GM18870 (cell line): ENCODE measurements around the gene SCGB3A1.

Experiments
- ATAC-seq: cut with Tn5 transposase; IDR thresholded peaks from one replicate; pipeline ENCODE4 v1.9.1; 2021; ENCODE audit warnings: moderate library complexity; ENCODE audit not compliant: unreplicated experiment

The SCGB3A1 gene

DNA sequence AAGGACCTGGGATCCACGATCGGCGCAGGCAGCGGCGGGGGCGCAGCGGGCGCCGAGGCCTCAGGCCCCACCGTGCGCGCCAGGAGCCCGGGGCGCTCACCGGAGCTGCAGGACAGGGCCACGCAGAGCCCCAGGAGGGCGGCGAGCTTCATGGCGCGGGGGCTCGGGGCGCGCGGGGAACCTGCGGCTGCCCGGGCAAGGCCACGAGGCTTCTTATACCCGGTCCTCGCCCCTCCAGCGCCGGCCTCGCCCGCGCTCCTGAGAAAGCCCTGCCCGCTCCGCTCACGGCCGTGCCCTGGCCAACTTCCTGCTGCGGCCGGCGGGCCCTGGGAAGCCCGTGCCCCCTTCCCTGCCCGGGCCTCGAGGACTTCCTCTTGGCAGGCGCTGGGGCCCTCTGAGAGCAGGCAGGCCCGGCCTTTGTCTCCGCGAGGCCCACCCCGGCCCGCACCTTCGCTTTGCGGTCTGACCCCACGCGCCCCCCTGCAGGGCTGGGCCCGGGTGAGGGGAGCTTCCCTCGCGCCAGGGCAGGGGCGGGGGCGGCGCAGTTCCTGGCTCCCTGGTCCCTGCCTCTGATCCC lies at the start of gene SCGB3A1:
SCGB3A1 (minus strand) TSS at position 189 of the 577 bp plus-strand sequence; CDS start at position 152, 37 bp downstream.
- no peak for ATAC-seq

- ATAC-seq, result no peak
Observed at GRCh38 chr5:180640611-180640860, 49.2 kb upstream of the SCGB3A1 start.

- ATAC-seq, result no peak
Observed at GRCh38 chr5:180639741-180640610, 48.7 kb upstream of the SCGB3A1 start.

GRCh38 chr5:180639287-180639686 lies 48.0 kb upstream of the SCGB3A1 start:
- no peak for ATAC-seq

GRCh38 chr5:180637962-180638680 lies 46.8 kb upstream of the SCGB3A1 start:
- ATAC-seq, result no peak

- no peak for ATAC-seq
Observed at GRCh38 chr5:180636403-180637075, 45.2 kb upstream of the SCGB3A1 start.

GRCh38 chr5:180636016-180636402 lies 44.7 kb upstream of the SCGB3A1 start:
- no peak for ATAC-seq

DNA sequence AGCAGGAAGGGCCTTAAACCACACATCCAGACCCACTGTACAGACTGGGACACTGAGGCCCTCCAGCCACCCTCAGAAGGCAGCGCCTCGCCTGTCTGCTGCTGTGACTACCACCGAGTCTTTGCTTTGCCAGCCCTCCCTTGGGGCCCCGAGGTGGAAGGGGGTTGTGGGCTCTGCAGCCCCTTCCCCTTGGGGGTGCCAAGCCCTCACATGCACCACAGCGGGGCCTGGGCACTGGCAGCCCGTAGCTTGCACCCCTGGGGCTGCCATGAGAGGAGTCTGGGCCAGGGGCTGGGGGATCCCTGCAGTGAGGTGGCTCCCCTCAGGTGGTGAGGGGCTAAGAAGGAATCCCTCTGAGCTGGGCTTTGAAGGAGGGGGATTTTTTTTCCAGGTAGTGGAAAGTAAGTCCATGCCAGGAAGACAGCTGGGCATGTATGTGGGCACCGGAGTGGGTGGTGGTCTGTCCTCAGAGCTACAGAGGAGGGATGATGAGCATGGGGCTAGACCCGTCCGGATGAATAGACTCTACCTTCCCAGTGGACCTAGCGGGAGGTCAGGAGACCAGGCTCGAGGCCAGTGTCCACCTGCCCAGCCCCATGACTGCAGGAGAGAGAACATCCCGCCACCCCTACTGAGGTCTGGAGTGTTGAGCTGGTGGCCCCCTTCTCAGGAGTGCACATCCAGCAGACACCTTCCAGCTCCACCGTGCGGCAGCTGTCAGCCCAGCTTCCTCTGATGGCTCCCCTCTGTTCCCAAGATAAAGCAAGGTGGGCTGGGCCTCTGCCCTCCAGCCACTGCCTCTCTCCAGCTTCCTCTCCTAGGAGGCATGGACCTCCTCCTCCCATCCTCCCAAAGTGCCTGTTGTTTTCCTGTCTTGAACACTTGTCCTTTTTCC lies 42.2 kb upstream of the SCGB3A1 start:
- ATAC-seq, result no peak

DNA sequence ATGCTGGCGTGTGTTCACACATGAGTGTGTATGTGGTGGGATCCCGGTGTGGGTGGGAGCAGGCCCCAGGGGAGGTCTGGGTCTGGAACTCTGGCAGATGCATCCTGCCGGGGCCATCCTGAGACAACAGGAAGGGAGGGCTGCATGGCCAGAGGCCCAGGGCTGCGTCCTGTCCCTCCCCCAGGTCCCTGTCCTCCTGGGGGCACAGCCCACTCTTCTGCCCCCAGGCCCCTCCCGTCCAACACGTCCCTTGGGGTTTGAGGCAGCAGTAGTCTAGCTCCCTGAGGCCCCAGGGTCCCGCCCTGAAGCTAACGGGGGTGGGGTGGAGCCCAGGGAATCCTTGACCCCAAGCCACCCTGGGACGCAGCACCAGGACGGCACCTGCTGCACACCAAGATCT lies 41.5 kb upstream of the SCGB3A1 start:
- no peak for ATAC-seq

GRCh38 chr5:180631549-180632383 lies 40.5 kb upstream of the SCGB3A1 start:
- ATAC-seq, result no peak

DNA sequence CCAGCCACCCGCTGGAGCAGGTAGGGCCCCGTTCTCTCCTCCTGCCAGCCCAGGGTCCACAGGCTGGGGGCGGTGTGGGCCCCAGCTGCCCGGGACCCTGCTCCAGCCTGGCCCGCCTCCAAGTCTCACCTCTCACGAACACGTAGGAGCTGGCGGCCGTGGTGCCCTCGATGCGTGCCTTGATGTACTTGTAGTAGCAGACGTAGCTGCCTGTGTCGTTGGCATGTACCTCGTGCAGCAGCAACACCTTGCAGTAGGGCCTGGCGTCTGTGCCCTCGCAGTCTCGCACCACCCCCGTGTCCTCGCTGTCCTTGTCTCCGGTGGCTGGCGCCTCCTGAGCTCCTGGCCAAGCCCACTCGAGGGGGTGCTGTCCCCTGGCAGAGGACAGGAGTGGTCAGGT lies 39.1 kb upstream of the SCGB3A1 start:
- ATAC-seq, result no peak

GRCh38 chr5:180629831-180630382 lies 38.6 kb upstream of the SCGB3A1 start:
- no peak for ATAC-seq

- no peak for ATAC-seq
Observed at GRCh38 chr5:180628827-180629750, 37.8 kb upstream of the SCGB3A1 start.

DNA sequence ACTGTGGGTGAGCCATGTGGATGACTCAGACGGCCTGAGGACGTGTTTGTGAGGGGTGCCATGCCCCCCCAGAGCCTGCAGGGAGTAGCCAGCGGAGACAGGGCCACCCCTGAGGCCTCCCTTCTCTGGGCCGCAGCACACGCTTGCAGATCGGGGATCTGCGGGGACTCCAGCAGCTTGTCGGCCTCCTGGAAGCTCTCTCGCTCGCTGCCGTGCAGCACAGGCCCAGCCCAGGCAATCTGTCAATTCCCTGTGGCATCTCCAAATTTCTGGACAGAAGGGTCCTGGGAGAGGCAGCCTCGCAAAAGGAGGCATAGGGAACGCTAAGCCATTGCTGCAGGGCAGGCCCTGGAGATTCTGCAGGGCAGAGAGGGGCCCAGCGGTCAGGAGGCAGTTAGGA lies 36.9 kb upstream of the SCGB3A1 start:
- no peak for ATAC-seq

DNA sequence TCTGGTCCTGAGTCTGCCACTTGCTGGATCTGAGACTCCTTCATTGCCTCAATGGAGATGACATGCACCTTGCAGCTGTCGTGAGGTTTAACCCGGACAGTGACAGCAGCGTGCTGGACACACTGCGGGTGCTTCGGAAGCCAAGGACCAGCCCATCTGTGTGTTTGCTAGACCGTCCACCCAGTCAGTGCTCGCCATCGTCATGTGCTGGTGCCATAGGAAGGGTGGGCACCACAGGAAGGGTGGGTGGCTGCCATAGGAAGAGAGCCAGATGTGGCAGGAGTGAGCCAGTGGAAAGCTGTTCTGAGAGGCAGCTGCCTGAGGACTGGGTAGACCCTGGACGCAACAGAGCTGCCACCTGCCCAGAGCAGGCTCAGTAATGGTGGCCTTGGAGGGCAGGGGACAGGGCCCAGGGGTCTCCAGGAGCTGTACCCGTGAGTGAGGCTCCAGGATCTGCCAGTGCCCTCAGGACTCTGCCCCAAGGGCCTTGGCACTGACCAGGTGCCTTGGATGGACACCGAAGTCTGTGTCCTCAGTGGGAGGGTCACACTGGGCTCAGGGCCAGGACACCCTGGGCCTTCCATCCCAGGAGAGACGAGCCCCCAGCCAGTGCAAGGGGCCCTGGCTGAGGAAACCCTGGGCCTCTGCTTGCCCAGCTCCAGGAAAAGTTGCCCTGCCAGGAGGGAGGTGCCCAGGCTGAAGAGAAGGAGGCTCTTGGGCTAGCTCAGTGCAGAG lies 36.3 kb upstream of the SCGB3A1 start:
- no peak for ATAC-seq

GRCh38 chr5:180626661-180627385 lies 35.5 kb upstream of the SCGB3A1 start:
- ATAC-seq, result no peak
